ENCODE measurements around the gene AK5.

- TF ChIP-seq CTCF (IDR thresholded peaks at IDR 0.05) (no peak), POLR2A (IDR thresholded peaks at IDR 0.05) (no peak), EP300 (IDR thresholded peaks at IDR 0.05) (no peak)
These were observed 46.9 kb upstream of the AK5 start for GRCh38 chr1:77234943-77235342.

Measured in tibial nerve (tissue), 4 donors.